ENCODE measurements around the gene COL4A4. TPM values are rescaled to one million over a fixed set of nuclear protein-coding genes. Genes with fewer than 3 reads are reported as not detected.

Gene COL4A4
- total RNA-seq = under 0.01 and 0.43 TPM in 2 replicates

DNA sequence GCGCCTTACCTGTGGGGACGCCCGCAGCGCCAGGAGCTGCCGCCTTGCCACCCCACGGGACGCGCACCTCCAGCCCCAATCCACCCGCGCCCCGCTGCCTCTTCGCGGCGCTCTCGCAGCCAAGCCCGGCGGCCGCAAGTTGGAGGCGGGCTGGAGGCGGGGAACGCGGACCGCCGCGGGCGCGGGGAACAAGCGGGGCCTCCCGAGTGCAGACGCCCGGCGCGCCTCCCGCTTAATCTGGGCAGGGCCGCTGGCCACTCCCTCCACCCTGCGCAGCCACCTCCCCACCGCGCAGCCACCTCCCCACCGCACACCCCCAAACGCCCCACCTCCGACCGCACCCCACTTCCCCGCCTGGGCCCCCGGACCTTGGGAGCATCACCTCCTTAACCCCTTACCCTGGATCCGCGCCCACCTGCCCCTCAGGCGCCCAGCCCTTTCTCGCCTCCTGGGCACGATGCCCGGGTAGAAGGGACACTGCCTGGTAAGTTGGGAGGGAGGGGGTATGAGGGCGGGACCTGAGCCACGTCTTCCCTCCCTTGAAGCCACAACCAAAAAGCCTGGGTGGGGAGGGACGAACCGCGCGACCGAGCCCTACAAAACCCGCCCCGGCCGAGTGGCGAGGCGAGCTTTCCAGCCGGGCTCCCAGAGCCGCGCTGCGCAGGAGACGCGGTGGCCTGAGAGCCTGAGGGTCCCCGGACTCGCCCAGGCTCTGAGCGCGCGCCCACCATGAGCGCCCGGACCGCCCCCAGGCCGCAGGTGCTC is at the start of gene COL4A4, which contains the start of gene COL4A3:
Gene COL4A4, minus strand, starts transcription at position 208 of the 765 bp plus-strand sequence. CDS start 16,722 bp downstream, outside the sequence.
Gene COL4A3, plus strand, starts transcription at position 627 of the 765 bp plus-strand sequence. Its CDS starts 103 bp downstream, at position 730.

Other genes with a start within 250 kb of the COL4A4 start
- gene COL4A3, start 419 bp upstream of the COL4A4 start, total RNA-seq = 0.07 TPM in 1 of 2 replicates, not detected in the other
- 83.4 and 84.9 TPM in 2 replicates for gene MFF, start 161.0 kb upstream of the COL4A4 start, total RNA-seq
- gene TM4SF20, start 215.1 kb upstream of the COL4A4 start, total RNA-seq = not detected in 2 replicates
- gene SCYGR1, start 223.7 kb upstream of the COL4A4 start, total RNA-seq = not detected in 2 replicates